Activated T-cell treated with anti-CD3 and anti-CD28 coated beads, Interleukin-2, amount 50 U/mL, for 1 hour (primary cell): ENCODE results near the gene TBCD.

ENCODE experiments used
- DNase-seq: peaks from one replicate; pipeline ENCODE4 v3.0.0-alpha.2; 2020

TBCD gene

GRCh38 chr17:82927661-82928601, 176.1 kb downstream of the TBCD start:
- no peak for DNase-seq

- DNase-seq: no peak
Measured at GRCh38 chr17:82929011-82929622, 177.3 kb downstream of the TBCD start.

GRCh38 chr17:82929676-82930042, 177.8 kb downstream of the TBCD start:
- no peak for DNase-seq

GRCh38 chr17:82930043-82930923, 178.4 kb downstream of the TBCD start:
- DNase-seq: no peak

GRCh38 chr17:82930924-82931698, 179.2 kb downstream of the TBCD start:
- peak; percentile 15 for DNase-seq

- DNase-seq: peak; percentile 5
Measured at GRCh38 chr17:82931699-82932517, 180.0 kb downstream of the TBCD start.

- peak; percentile 11 for DNase-seq
Measured at GRCh38 chr17:82932518-82933310, 180.8 kb downstream of the TBCD start.

- no peak for DNase-seq
Measured at GRCh38 chr17:82933911-82934310, 182.0 kb downstream of the TBCD start.

GRCh38 chr17:82935966-82936767, 184.3 kb downstream of the TBCD start:
- no peak for DNase-seq

GRCh38 chr17:82936768-82937171, 184.9 kb downstream of the TBCD start:
- DNase-seq: no peak

GRCh38 chr17:82937411-82938371, 185.8 kb downstream of the TBCD start:
- no peak for DNase-seq

- DNase-seq: no peak
Measured at GRCh38 chr17:82938486-82938872, 186.6 kb downstream of the TBCD start.

GRCh38 chr17:82938873-82939620, 187.2 kb downstream of the TBCD start:
- no peak for DNase-seq

GRCh38 chr17:82939621-82940135, 187.8 kb downstream of the TBCD start:
- DNase-seq: no peak

GRCh38 chr17:82940226-82941020, 188.6 kb downstream of the TBCD start:
- no peak for DNase-seq
